HG03039 (cell line): Measurements from ENCODE around the gene ZMYND8.
"Not testable (repeated sequence)": the region's sequence is repeated elsewhere in the genome, so short reads cannot be mapped to it uniquely, and the experiment has no call there.

Source experiments
- ATAC-seq: cut with Tn5 transposase; IDR thresholded peaks from one replicate; pipeline ENCODE4 v1.9.1; 2021; ENCODE audit warnings: mild to moderate bottlenecking, moderate library complexity; ENCODE audit not compliant: unreplicated experiment

ZMYND8 gene

DNA sequence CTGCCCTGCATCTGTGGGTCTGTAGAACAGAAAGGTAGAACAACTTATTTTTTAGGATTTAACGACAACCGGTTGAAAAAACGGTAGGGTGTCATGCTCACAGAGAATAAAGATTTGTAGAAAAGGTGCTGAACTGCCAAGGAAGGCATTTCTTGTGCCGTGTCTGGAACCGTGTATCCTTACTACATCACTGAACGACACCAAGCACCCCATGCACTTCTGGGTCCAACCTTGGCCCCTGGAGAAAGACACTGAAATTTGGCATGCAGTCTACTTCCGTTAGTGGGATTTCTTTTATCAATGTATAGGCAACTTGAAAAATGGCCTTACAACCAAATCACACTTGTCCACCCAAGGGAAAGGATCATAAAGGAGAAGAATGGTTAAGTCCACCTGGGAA, 145.5 kb downstream of the ZMYND8 start:
- ATAC-seq: no peak

DNA sequence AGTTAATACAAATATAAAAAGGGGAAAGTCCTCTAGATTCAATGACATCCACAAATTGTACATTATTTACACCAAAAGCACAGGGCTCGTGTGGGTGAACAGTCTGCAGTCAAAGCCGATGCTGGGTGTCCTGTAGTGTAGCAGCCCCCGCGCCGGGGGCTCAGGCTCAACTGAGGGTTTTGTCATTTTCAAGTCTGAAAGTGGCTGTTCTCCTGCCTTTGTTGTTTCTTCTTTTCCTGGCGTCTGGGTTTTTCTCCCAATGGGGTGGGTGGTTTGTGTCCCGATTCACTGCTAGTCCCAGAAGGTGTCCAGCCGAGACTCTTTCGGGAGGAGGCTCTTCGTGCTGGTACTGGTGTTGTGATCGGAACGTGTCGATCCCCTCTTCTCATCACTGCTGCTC, 146.0 kb downstream of the ZMYND8 start:
- ATAC-seq: no peak

DNA sequence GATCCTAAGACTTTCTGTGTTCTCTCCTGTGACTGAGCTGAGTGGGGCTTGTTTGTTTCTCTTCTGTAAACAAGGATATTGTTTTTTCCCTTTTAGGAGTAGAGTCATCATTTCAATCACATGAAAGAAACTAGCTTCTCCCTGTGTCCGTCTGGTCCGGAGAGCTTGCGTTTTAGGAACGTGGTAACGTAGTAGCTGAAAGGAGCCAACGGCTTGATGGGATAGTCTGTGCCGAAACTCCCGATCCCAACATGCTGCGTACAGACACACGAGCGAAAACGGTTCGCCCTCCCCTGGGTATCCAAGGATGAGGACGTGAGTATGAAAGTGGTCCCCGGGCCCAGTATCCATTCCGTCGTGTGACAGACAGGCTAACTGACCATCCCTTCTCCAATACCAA, 146.5 kb downstream of the ZMYND8 start:
- no peak for ATAC-seq

DNA sequence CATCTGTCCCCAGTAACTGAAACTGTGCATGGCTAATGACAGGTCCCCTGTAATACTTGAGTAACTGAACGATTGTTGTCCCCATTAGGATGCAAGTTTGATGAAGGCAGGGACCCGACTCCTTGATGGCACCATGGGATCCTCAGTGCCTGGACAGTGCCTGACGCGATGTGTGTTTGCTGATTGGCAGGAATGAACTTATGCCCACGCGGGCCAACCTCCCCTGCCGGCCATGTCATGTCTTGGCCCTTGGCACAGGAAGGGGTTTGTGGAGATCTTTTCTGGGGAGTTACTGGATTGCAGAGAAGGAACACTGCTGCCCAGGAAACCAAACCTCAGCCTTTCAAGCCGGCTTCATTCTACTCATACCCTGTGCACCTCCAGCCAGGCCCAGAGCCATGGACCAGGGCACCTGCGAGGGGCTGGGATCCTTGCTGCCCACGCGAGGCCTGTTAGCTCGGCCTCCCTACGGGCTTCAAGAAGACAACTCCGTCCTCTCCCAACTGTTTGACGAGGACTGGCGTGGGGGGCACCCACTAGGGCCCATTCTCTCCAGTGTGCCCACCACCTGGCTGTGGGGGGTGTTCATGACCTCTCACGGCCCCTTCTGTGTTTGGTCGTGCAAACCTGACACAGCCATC, 147.8 kb downstream of the ZMYND8 start:
- ATAC-seq: no peak

DNA sequence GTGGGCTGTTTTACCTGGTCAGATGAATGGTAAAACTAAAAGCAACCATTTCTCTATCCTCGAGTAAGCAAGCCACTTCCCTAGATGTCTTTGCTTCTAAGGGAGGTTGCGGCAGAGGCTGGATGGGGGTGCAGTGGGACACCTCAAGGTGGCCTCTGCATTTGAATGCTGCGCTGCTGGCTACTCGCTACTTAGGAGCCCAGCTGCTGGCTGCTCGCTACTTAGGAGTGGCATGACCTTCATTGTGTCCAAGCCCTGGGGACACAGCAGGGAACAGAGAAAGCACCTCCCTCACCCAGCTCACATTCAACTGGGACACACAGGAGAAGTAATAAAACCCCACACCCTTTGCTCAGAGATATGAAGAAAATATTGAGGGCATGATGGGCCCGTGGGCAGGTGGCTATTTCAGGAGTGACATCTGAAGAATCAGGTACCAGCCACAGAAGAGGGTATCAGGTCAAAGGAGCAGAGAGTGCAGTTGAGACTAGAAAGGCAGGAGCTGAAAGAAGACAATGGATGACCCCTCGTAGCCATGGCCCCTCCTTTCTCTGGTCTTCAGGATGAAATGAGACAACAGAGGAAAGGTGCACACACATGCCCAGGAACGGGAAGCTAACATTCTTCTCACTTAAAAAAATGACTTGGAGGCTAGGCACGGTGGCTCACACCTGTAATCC, 149.4 kb downstream of the ZMYND8 start:
- ATAC-seq: no peak

DNA sequence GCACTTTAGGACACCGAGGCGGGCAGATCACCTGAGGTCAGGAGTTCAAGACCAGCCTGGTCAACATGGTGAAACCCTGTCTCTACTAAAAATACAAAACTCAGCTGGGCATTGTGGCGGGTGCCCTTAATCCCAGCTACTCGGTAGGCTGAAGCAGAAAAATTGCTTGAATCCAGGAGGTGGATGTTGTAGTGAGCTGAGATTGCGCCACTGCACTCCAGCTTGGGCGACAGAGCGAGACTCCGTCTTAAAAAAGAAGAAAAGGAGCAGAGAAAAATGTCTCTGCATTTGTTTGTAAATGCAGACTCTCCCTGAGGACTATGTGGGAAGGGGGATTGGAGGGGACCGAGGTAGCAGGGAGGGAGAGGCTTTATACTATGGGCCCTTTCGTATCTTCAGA, 149.9 kb downstream of the ZMYND8 start:
- ATAC-seq: not testable (repeated sequence)

DNA sequence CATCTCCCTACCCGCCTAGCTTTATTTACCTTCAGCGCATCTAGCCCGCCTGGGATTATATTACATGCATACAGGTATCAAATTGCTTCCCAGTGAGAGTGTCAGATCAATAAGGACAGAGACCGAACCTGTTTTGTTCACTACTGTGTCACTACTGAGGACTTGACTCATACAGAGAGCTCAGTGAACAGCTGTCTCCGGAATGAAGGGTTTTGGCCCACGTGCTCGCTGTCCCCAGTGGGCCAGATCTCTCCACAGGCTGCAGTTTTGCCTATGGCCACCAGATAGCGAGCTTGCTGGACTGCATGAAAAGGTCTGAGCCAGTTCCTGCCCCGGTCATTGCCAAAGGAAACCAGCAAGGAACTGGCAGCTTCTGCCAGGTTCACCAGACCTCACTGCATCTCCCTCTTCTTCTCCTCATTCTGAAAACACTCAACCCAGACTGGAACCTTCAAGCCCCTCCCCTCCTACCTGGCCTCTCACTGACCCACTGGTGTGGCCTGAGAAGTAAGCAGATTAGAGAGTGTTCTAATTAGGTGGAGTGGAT, 150.8 kb downstream of the ZMYND8 start:
- no peak for ATAC-seq

DNA sequence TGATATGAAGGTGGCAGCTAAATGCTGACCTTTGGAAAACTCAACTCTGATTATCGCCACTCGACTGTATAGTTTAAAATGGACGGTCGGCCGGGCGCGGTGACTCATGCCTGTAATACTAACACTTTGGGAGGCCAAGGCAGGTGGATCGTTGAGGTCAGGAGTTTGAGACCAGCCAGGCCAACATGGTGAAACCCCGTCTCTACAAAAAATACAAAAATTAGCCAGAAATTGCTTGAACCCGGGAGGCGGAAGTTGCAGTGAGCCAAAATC, 151.7 kb downstream of the ZMYND8 start:
- not testable (repeated sequence) for ATAC-seq

DNA sequence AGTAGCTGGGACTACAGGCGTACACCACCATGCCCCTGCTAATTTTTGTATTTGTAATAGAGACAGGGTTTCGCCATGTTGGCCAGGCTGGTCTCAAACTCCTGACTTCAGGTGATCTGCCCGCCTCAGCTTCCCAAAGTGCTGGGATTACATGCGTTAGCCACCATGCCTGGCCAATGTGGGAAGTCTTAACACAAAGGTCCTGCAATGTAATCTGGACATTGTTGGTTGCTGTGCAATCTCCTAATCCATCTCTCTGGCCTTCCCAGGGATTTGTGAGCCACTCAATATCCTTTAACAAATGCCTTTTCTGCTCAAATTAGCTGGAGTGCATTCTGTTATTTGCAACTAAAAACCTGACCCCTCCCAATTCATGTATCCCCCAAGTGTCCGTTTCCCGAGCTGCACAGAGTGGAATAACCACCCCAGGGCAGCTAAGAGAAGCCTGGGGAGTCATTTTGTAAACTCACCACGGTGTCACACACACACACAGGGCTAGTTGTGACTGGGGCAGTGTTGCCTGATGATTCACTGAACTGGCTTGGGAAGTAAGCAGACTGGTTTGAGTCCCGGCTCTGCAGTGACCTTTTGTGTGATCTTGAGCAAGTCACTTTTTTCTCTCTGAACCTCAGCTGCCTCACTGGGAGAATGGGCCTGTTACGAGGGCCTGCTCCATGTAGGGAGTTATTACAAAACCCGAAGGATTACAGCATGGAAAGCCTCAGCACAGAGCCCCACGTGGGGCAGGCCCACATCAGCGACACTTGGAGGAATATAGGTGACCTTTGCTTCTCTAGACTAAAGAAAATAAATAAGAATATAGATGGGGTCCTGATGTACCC, 152.3 kb downstream of the ZMYND8 start:
- ATAC-seq: no peak

DNA sequence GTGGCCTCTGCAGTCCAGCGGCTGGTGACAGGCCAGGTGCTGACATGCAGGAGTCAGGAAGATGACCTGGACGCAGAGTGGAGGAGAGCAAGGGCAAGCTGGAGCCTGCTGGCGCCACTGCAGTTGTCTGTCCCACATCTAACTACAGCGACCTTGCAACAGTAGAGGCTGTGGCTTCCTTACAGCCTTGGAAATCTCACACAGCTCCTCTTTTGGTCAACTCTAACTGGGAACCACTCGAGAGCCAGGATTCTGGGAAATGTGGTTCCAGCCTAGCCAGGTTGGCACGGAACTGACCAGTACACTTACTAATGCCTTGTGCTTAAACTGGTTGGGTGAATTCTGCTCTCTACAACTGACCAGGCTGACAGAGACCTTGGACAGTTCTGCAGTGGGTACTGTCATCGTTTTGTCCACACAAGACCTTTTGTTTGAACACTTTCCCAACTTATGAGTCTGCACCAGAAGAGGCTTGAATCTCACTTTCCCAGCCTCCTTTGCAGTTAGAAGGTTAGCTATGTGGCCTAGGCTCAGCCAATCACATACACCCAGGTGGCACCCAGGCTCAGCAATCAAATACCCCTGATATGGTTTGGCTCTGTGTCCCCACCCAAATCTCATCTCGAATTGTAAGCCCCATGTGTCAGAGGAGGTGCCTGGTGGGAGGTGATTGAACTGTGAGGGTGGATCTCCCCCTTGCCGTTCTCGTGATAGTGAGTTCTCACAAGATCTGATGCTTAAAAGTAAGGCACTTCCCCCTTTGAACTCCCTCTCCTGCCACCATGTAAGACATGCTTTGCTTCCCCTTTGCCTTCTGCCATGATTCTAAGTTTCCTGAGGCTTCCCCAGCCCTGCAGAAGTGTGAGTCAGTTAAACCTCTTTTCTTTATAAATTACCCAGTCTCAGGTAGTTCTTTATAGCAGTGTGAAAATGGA, 153.5 kb downstream of the ZMYND8 start:
- no peak for ATAC-seq

DNA sequence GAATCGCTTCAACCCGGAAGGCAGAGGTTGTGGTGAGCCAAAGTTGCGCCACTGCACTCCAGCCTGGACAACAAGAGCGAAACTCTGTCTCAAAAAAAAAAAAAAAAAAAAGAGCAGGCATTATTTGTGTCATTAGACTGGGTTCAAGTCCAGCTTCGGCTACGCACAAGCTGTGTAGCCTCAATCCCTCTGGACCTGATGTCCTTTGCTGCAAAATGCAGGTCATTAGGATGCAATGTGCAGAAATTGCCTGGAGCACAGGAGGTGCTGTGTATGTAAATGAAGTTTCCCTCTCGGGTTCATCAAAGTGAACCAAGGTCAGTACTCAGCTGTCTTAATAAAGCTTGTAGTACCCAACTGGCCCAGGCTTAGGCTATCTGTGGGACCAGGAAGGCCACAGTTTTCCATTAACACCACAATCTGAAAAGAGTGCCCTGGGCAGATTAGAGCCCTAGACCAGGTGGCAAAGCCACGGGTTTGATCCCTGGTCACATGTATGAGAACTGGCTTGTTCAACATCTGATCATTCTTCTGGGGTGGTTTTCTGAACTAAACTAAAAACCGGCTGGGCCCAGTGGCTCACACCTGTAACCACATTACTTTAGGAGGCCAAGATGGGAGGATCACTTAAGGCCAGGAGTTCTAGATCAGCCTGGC, 155.3 kb downstream of the ZMYND8 start:
- no peak for ATAC-seq

DNA sequence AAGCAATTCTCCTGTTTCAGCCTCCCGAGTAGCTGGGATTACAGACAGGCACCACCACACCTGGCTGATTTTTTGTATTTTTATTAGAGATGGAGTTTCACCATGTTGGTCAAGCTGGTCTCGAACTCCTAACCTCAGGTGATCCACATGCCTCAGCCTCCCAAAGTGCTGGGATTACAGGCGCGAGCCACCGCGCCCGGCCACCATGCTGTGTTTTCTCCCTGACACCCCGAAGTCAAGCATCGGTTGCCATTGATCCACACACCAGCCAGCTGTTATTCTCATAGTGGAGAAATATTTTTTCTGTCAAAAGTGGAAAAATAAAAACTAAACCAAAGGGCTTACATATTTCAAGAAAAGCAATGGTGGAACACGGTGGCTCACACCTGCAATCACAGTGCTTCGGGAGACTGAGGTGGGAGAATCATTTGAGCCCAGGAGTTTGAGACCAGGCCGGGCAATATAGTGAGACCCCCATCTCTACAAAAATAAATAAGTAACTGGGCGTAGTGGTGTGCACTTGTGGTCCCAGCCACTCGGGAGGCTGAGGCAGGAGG, 157.4 kb downstream of the ZMYND8 start:
- ATAC-seq: no peak

DNA sequence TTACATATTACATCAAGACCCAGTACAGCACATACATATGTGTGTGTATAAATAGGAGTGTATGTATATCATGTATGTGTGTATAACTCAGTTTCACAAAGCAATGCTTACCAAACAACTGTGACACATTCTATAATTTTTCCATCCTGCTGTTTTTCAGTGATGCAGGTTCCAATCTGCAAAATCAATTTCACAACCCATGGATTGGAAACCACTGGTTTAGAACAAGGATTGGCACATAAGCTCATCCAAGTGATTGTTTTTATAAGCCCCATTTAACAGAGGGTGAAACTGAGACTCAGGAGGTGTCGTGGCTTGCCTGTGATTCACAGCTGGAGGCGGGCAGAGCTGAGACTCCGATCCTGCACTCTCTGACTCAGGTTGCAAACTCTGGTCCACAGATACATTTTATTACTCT, 158.2 kb downstream of the ZMYND8 start:
- ATAC-seq: no peak

DNA sequence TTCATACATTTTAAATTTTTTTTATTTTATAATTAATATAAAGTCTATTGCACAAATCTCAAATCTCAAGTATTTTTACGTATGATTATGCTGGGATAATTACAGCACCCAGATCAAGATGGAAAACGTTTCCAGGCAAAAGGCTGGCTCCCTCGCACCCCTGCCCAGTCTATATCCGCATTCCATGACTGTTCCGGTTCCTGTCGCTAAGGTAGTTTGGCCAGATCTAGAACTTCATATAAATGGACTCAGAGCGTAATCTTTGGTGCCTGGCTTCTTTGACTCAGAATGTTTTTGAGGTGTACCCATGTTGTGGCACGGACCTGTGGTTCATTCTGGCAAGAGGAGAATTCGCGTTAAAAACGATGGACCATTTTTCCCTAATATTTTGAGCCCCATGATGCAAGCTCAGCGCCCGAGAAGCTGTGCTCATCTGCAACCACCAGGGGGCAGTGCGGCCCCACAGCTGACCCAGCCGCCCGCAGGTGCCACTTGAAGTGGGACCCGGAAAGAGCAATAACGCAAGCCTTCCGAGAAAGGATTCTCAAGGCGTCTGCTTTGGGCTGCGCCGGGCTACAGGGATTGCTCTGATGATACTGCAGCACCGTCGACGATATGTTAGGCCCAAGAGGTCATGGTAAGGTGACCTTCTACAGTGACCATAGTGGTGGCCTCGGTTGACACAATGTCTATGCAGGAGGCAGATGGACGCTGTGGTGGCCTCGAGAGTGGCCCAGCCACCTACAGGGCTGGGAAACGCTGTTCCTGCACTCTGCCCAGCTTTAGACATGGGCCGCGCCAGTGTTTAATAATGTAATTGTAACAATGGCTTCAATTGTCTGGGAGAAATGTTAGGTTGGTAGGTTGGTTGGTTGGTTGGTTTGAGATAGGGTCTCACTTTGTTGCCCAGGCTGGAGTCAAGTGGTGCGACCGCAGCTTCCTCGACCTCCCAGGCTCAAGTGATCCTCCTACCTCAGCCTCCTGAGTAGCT, 160.1 kb downstream of the ZMYND8 start:
- no peak for ATAC-seq

DNA sequence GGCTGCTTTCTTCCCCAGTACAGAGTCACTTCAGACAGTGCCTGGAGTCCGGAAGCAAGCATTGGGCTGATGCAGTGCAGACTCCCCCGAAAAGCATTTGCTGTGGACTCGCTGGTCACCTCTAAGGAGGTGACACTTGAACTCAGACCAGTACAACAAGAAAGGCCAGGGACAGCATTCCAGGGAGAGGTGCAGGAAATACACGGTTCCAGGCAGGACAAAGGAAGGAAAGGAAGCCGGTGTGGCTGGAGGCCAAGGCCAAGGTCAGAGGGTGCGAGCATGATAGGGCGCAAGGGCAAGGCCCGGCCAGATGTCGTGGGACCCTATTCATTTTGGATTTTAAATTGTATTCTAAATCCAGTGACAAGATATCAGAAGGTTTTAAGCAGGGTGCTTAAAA, 160.9 kb downstream of the ZMYND8 start:
- ATAC-seq: no peak

DNA sequence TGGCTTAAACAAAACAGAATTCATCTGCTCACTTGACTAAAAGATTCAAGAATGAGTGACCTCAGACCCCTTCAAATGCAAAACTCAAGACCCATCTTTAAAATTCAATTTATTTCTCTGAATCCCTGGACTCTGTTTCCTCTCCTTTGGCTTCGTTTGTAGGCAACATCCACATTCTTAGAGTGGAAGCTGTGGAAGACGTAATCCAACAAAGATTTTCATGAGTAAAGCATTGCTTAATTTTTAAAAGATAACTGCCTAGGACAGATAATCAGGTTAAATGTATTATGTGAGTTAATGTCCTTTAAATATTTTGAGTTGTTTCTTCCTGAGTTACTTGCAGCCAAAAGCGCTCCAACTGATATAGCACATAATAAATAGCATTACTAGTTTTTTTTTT, 164.5 kb downstream of the ZMYND8 start:
- ATAC-seq: no peak

DNA sequence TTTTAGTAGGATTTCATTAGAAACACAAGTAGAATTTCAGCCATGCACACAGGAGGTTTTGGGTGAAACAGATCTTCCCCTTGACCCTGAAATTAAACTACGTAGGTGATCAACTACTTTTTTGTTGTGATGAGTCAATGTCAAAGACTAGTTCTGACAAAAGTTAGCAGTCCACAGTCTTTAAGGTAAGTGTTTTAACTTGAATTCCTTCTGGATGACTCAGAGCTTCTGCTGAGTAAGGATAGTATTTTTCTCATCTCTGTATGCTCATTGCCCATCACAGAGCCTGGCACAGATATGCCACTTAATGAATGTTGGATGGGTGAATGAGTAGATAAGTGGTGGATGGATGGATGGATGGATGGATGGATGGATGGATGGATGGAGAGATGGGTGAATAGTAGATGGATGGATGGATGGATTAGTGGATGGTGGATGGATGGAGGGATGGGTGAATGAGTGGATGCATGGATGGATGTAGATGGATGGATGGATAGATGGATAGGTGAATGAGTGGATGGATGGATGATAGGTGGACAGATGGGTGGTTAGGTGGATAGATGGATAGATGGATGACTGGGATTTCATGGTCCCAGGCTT, 165.3 kb downstream of the ZMYND8 start:
- no peak for ATAC-seq

DNA sequence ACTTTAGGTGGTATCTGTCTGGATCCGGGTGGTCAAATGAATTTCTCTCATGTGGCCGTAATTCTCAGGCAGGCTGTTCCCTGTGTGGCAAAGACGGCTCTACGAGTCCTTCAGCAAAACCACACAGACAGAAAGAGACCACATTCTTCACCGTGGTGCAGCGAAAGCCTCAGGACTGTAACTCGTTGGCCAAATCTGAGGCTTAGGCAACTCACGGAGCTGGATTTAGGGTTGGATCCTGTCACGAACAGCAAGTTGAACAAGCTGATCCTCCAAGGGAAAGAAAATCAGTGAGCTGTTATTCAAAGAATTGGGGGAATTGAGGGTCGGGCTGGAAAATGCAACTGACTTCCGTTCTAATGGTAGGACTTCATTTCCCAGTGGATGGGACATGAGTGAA, 167.4 kb downstream of the ZMYND8 start:
- no peak for ATAC-seq
